GM23338 (cell line): ENCODE measurements around the gene ESPN. TPM values are rescaled to one million over a fixed set of nuclear protein-coding genes. Genes with fewer than 3 reads are reported as not detected.

Source experiments
- ATAC-seq: fragments of 200-7000 bp; cut with Tn5 transposase; 3 replicates; pipeline ENCODE4 v1.9.1; 2020
- DNase-seq: peaks from one replicate; pipeline ENCODE4 v3.0.0-alpha.2; 2015; ENCODE audit warnings: low spot score
- H2AFZ ChIP-seq: fragments of 200-600 bp; sonication (generic); 2 replicates; pipeline ENCODE4 v1.8.0; 2016; ENCODE audit warnings: antibody characterized with exemption, mild to moderate bottlenecking, moderate library complexity
- H3F3A ChIP-seq: fragments of 200-600 bp; sonication (generic); replicated peaks from 2 replicates; pipeline ENCODE4 v1.8.0; 2017; ENCODE audit warnings: antibody characterized with exemption, mixed run types, low read depth
- H3K27ac ChIP-seq: fragments of 200-600 bp; sonication (generic); 2 replicates; pipeline ENCODE4 v1.6.1; 2016; ENCODE audit warnings: low read depth
- H3K27me3 ChIP-seq: fragments of 200-600 bp; sonication (generic); 2 replicates; pipeline ENCODE4 v1.8.0; 2016; ENCODE audit warnings: mild to moderate bottlenecking, mixed run types, moderate library complexity; ENCODE audit not compliant: insufficient read depth
- H3K36me3 ChIP-seq: fragments of 200-600 bp; sonication (generic); 2 replicates; pipeline ENCODE4 v1.8.0; 2016; ENCODE audit warnings: mild to moderate bottlenecking; ENCODE audit not compliant: insufficient read depth
- H3K4me1 ChIP-seq: fragments of 200-600 bp; sonication (generic); 2 replicates; pipeline ENCODE4 v1.8.0; 2016; ENCODE audit warnings: mild to moderate bottlenecking, moderate library complexity; ENCODE audit not compliant: insufficient read depth
- H3K4me2 ChIP-seq: fragments of 200-600 bp; sonication (generic); 2 replicates; pipeline ENCODE4 v1.7.1; 2017; ENCODE audit warnings: mixed run types
- H3K4me3 ChIP-seq: fragments of 200-600 bp; sonication (generic); 2 replicates; pipeline ENCODE4 v1.6.1; 2016; ENCODE audit warnings: mixed run types
- H3K79me2 ChIP-seq: fragments of 200-600 bp; sonication (generic); replicated peaks from 2 replicates; pipeline ENCODE4 v1.8.0; 2017; ENCODE audit warnings: mild to moderate bottlenecking; ENCODE audit not compliant: insufficient read depth
- H3K9me2 ChIP-seq: fragments of 200-600 bp; sonication (generic); 2 replicates; pipeline ENCODE4 v1.8.0; 2017; ENCODE audit not compliant: insufficient read depth
- H4K20me1 ChIP-seq: fragments of 200-600 bp; sonication (generic); replicated peaks from 2 replicates; pipeline ENCODE4 v1.8.0; 2017; ENCODE audit warnings: mild to moderate bottlenecking; ENCODE audit not compliant: insufficient read depth
- H3K27ac Mint-ChIP-seq: 2 replicates; pipeline ENCODE4 v1.8.0; 2020; ENCODE audit warnings: inconsistent platforms, mild to moderate bottlenecking, moderate library complexity, mixed read lengths
- H3K27me3 Mint-ChIP-seq: 3 replicates; pipeline ENCODE4 v1.8.0; 2022; ENCODE audit warnings: low read depth, mild to moderate bottlenecking, moderate library complexity, mixed read lengths, inconsistent platforms; ENCODE audit not compliant: insufficient read depth, poor library complexity
- H3K36me3 Mint-ChIP-seq: 3 replicates; pipeline ENCODE4 v1.8.0; 2021; ENCODE audit warnings: low read depth, mild to moderate bottlenecking, inconsistent platforms, moderate library complexity, mixed read lengths
- H3K4me1 Mint-ChIP-seq: 3 replicates; pipeline ENCODE4 v1.8.0; 2020; ENCODE audit warnings: mild to moderate bottlenecking, inconsistent platforms, mixed read lengths
- H3K4me3 Mint-ChIP-seq: 3 replicates; pipeline ENCODE4 v1.8.0; 2021; ENCODE audit warnings: moderate library complexity, mild to moderate bottlenecking, inconsistent platforms, mixed read lengths
- H3K9me3 Mint-ChIP-seq: 3 replicates; pipeline ENCODE4 v1.8.0; 2020; ENCODE audit warnings: moderate library complexity, mild to moderate bottlenecking, inconsistent platforms, mixed read lengths
- EZH2 ChIP-seq: fragments of 200-600 bp; sonication (generic); IDR thresholded peaks from one replicate; pipeline ENCODE4 v1.8.0; 2017; ENCODE audit warnings: antibody characterized with exemption, mild to moderate bottlenecking, low read depth; ENCODE audit not compliant: unreplicated experiment
- EZH2phosphoT487 ChIP-seq: fragments of 200-600 bp; sonication (generic); IDR thresholded peaks from one replicate; pipeline ENCODE4 v1.8.1; 2018; ENCODE audit warnings: antibody characterized with exemption; ENCODE audit not compliant: unreplicated experiment
- JUNB ChIP-seq: IDR thresholded peaks from one replicate; pipeline ENCODE4 v1.6.1; 2016; ENCODE audit warnings: antibody characterized with exemption; ENCODE audit not compliant: unreplicated experiment
- ZNF114 ChIP-seq: fragments of 250-450 bp; sonication (Bioruptor Pico); IDR thresholded peaks from 2 replicates; pipeline ENCODE4 v1.5.0; 2020; ENCODE audit warnings: mild to moderate bottlenecking, moderate library complexity
- polyA plus RNA-seq: library from polyadenylated mRNA; unstranded; fragments of >200 nt; fragmentation: Nextera tagmentation; extraction: Ambion mirVana; gene quantifications from 2 replicates; pipeline ENCODE4 v1.2.1, GENCODE V29; 2016
- total RNA-seq: library from RNA; depleted of rRNA; stranded (reverse); fragments of >200 nt; shearing (Covaris generic); gene quantifications from 2 replicates; pipeline ENCODE4 v1.2.3, GENCODE V29; 2014
- TF ChIP-seq, protein P1 (sequence below): fragments of 250-450 bp; sonication (Bioruptor Pico); IDR thresholded peaks from 2 replicates; pipeline ENCODE4 v1.5.0; 2020; ENCODE audit warnings: mild to moderate bottlenecking, moderate library complexity

Gene ESPN
- total and polyA plus RNA-seq, 2 experiments from 2014 or later: 12.2 to 13.6 TPM

DNA sequence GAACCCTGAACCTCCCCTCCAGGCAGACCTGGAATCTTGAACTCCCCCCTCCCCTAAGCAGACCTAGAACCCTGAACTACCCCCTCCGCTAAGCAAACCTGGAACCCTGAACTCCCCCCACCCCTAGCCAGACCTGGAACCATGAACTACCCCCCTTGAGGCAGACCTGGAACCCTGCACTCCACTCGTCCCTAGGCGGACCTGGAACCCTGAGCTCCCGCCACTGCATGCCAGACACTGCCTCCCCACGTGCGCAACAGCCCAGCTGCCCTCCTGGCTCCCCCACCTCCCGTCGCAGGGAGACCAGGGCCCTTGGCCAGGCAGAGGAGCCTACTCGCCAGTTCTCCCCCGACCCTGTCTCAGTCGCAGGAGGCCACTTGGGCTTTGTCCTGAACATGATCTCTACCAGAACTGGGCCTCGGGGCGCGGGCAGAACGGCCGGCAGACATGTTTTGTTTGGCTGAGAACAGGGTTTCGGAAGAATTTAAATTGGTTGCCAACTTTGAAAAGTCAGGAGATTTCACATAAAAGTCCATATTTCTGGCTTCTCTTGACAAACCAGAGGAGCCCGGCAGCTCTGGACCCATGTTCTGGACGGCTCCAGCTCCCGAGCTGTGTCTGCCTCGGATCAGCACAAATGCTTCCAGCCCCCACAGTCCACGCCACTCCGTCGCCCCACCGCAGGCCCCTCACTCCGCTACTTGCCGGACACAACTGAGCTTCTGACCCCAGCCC lies 76.1 kb downstream of the ESPN start:
- no peaks in the 10 kb centered on the region for H3K79me2 ChIP-seq

More for the DNA sequence above, 76.1 kb downstream of the ESPN start:
- Histone ChIP-seq H4K20me1 (no peaks in the 10 kb centered on the region), H3K4me3 (no peak overlapping the region), H3K36me3 (no peaks in the 10 kb centered on the region), H3K4me1 (peaks cover 10% of the 10 kb centered on the region), H3F3A (0 out of 2 replicates have a peak, but pooled peaks cover 2% of the 10 kb centered on the region), H2AFZ (no peak overlapping the region), H3K27me3 (peaks cover 28% of the 10 kb centered on the region), H3K4me2 (no peak overlapping the region), H3K27ac (no peak overlapping the region), H3K9me2 (no peaks in the 10 kb centered on the region)
- Mint-ChIP-seq H3K36me3 (no peaks in the 10 kb centered on the region), H3K9me3 (no peaks in the 10 kb centered on the region), H3K27me3 (peaks cover 33% of the 10 kb centered on the region), H3K4me3 (no peak overlapping the region), H3K27ac (no peak overlapping the region), H3K4me1 (peaks cover 14% of the 10 kb centered on the region)
- TF ChIP-seq, protein P1, sequence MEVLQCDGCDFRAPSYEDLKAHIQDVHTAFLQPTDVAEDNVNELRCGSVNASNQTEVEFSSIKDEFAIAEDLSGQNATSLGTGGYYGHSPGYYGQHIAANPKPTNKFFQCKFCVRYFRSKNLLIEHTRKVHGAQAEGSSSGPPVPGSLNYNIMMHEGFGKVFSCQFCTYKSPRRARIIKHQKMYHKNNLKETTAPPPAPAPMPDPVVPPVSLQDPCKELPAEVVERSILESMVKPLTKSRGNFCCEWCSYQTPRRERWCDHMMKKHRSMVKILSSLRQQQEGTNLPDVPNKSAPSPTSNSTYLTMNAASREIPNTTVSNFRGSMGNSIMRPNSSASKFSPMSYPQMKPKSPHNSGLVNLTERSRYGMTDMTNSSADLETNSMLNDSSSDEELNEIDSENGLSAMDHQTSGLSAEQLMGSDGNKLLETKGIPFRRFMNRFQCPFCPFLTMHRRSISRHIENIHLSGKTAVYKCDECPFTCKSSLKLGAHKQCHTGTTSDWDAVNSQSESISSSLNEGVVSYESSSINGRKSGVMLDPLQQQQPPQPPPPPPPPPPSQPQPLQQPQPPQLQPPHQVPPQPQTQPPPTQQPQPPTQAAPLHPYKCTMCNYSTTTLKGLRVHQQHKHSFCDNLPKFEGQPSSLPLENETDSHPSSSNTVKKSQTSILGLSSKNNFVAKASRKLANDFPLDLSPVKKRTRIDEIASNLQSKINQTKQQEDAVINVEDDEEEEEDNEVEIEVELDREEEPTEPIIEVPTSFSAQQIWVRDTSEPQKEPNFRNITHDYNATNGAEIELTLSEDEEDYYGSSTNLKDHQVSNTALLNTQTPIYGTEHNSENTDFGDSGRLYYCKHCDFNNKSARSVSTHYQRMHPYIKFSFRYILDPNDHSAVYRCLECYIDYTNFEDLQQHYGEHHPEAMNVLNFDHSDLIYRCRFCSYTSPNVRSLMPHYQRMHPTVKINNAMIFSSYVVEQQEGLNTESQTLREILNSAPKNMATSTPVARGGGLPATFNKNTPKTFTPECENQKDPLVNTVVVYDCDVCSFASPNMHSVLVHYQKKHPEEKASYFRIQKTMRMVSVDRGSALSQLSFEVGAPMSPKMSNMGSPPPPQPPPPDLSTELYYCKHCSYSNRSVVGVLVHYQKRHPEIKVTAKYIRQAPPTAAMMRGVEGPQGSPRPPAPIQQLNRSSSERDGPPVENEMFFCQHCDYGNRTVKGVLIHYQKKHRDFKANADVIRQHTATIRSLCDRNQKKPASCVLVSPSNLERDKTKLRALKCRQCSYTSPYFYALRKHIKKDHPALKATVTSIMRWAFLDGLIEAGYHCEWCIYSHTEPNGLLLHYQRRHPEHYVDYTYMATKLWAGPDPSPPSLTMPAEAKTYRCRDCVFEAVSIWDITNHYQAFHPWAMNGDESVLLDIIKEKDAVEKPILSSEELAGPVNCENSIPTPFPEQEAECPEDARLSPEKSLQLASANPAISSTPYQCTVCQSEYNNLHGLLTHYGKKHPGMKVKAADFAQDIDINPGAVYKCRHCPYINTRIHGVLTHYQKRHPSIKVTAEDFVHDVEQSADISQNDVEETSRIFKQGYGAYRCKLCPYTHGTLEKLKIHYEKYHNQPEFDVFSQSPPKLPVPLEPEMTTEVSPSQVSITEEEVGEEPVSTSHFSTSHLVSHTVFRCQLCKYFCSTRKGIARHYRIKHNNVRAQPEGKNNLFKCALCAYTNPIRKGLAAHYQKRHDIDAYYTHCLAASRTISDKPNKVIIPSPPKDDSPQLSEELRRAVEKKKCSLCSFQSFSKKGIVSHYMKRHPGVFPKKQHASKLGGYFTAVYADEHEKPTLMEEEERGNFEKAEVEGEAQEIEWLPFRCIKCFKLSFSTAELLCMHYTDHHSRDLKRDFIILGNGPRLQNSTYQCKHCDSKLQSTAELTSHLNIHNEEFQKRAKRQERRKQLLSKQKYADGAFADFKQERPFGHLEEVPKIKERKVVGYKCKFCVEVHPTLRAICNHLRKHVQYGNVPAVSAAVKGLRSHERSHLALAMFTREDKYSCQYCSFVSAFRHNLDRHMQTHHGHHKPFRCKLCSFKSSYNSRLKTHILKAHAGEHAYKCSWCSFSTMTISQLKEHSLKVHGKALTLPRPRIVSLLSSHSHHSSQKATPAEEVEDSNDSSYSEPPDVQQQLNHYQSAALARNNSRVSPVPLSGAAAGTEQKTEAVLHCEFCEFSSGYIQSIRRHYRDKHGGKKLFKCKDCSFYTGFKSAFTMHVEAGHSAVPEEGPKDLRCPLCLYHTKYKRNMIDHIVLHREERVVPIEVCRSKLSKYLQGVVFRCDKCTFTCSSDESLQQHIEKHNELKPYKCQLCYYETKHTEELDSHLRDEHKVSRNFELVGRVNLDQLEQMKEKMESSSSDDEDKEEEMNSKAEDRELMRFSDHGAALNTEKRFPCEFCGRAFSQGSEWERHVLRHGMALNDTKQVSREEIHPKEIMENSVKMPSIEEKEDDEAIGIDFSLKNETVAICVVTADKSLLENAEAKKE (CRISPR knock-in tag): no peak
- TF ChIP-seq JUNB (no peak), EZH2 (no peak), EZH2phosphoT487 (no peak), ZNF114 (no peak)
- no peak for DNase-seq
- ATAC-seq: no peak
